NB4 (cell line): Measurements from ENCODE around the gene TACR1.

Source experiments
- DNase-seq: peaks from one replicate; pipeline ENCODE4 v3.0.0; 2010; ENCODE audit warnings: low read depth
- H3K4me3 ChIP-seq: one replicate; pipeline ENCODE4 v1.5.1; 2011; ENCODE audit warnings: mild to moderate bottlenecking, low read depth, low read length, moderate library complexity
- CTCF ChIP-seq: IDR thresholded peaks from one replicate; pipeline ENCODE4 v1.5.1; 2012; ENCODE audit warnings: low read depth, low read length
- MAX ChIP-seq: IDR thresholded peaks from 2 replicates; pipeline ENCODE4 v1.6.1; 2011; ENCODE audit warnings: low read depth, low read length
- MYC ChIP-seq: IDR thresholded peaks from 2 replicates; pipeline ENCODE4 v1.6.1; 2011; ENCODE audit warnings: low read depth, low read length
- POLR2A ChIP-seq: IDR thresholded peaks from 2 replicates; pipeline ENCODE4 v1.6.1; 2011; ENCODE audit warnings: mild to moderate bottlenecking; ENCODE audit not compliant: insufficient read length; ENCODE audit errors: extremely low read depth

Gene TACR1

GRCh38 chr2:75211266-75211770 lies 12.0 kb upstream of the TACR1 start:
- no peak overlapping the region for H3K4me3 ChIP-seq
- no peak for TF ChIP-seq POLR2A
- no peak for TF ChIP-seq MAX
- TF ChIP-seq MYC: no peak
- TF ChIP-seq CTCF: no peak
- DNase-seq: no peak

GRCh38 chr2:75210409-75210808 lies 11.1 kb upstream of the TACR1 start:
- DNase-seq: no peak
- TF ChIP-seq POLR2A (no peak), MYC (no peak), MAX (no peak), CTCF (no peak)
- no peak overlapping the region for H3K4me3 ChIP-seq

- H3K4me3 ChIP-seq: no peak overlapping the region
- no peak for TF ChIP-seq CTCF
- no peak for TF ChIP-seq MYC
- TF ChIP-seq POLR2A: no peak
- DNase-seq: no peak
Observed at GRCh38 chr2:75208738-75209137, 9.4 kb upstream of the TACR1 start.

- no peak for TF ChIP-seq MYC
- no peak for TF ChIP-seq CTCF
- no peak for TF ChIP-seq MAX
- no peak for TF ChIP-seq POLR2A
- H3K4me3 ChIP-seq: no peak overlapping the region
Observed at GRCh38 chr2:75204833-75205232, 5.5 kb upstream of the TACR1 start.

GRCh38 chr2:75202359-75202758 lies 3.0 kb upstream of the TACR1 start:
- DNase-seq: no peak
- TF ChIP-seq POLR2A (no peak), MAX (no peak), CTCF (no peak), MYC (no peak)
- H3K4me3 ChIP-seq: no peak overlapping the region

More at GRCh38 chr2:75204833-75205232, 5.5 kb upstream of the TACR1 start:
- DNase-seq: peak; percentile 14

- H3K4me3 ChIP-seq: no peak overlapping the region
- DNase-seq: no peak
- TF ChIP-seq POLR2A (no peak), MAX (no peak), MYC (no peak), CTCF (no peak)
Observed at GRCh38 chr2:75200140-75201096, 1.1 kb upstream of the TACR1 start.
